Transverse colon (tissue), 4 donors: ENCODE results near the gene ARAF. TPM values are rescaled to one million over a fixed set of nuclear protein-coding genes. Genes with fewer than 3 reads are reported as not detected.

Experiments
- DNase-seq: peaks from one replicate; pipeline ENCODE4 v3.0.0-alpha.2; 2019
- H3K27ac ChIP-seq, 4 donors: fragments of 200-600 bp; sonication (generic); 2 replicates each; pipeline ENCODE4 v1.5.1; 2016 to 2018; ENCODE audit warnings: inconsistent platforms in 4 of 4
- H3K27me3 ChIP-seq: fragments of 200-600 bp; sonication (generic); 2 replicates; pipeline ENCODE4 v1.5.1; 2017; ENCODE audit warnings: inconsistent platforms
- H3K36me3 ChIP-seq, 4 donors: fragments of 200-600 bp; sonication (generic); 2 replicates each; pipeline ENCODE4 v1.5.1; 2017 to 2019; ENCODE audit warnings: inconsistent platforms in 4 of 4
- H3K4me1 ChIP-seq, 4 donors: fragments of 200-600 bp; sonication (generic); 2 replicates each; pipeline ENCODE4 v1.5.1; 2017 to 2020; ENCODE audit warnings: inconsistent platforms in 4 of 4
- H3K4me3 ChIP-seq, 4 donors: fragments of 200-600 bp; sonication (generic); 1 replicate in 1 of 4; 2 replicates in 3 of 4; pipeline versions ENCODE4 v1.5.1 to v1.6.1; 2017 to 2019; ENCODE audit warnings: inconsistent platforms in 4 of 4
- H3K9me3 ChIP-seq, 2 donors: fragments of 200-600 bp; sonication (generic); 2 replicates each; pipeline ENCODE4 v1.5.1; 2017 to 2019; ENCODE audit warnings: inconsistent platforms in 2 of 2
- CTCF ChIP-seq, 5 experiments: fragments of 200-600 bp in 3 of 5; fragments of 450-650 bp in 2 of 5; sonication (generic) in 3 of 5; IDR thresholded peaks; 1 replicate in 2 of 5; 2 replicates in 3 of 5; pipeline ENCODE4 v1.5.1; 2016 to 2017; ENCODE audit warnings: antibody characterized with exemption in 5 of 5, inconsistent platforms in 3 of 5, mild to moderate bottlenecking in 2 of 5, moderate library complexity in 1 of 5
- EP300 ChIP-seq: sonication (generic); formaldehyde crosslinking; IDR thresholded peaks from one replicate; pipeline ENCODE4 v1.6.1; 2017; ENCODE audit warnings: antibody characterized with exemption, low read depth
- POLR2A ChIP-seq: fragments of 450-650 bp; IDR thresholded peaks from one replicate; pipeline ENCODE4 v1.6.1; 2016; ENCODE audit warnings: antibody characterized with exemption, mild to moderate bottlenecking, moderate library complexity
- POLR2AphosphoS5 ChIP-seq, 3 donors: sonication (generic); formaldehyde crosslinking; IDR thresholded peaks; one replicate each; pipeline ENCODE4 v1.6.1; 2016; ENCODE audit warnings: antibody characterized with exemption in 3 of 3
- WGBS, 2 donors: methylation state at CpG; one replicate each; pipeline ENCODE4 v1.1.5; 2018; ENCODE audit warnings: low coverage in 1 of 2; 5-methylcytosine and 5-hydroxymethylcytosine counted together
- in situ Hi-C, 4 donors: fragments of 200-750 bp; cut with MboI; loops; one replicate each; pipeline versions ENCODE4 v1.15.0 to v1.15.1; 2017; ENCODE audit warnings: low sequenced_read_pairs in 3 of 4, low pct_ligation_motif_present in 1 of 4, low pct_unique_long_range_greater_than_20kb in 1 of 4
- intact Hi-C: fragments of 100-400 bp; cut with DNase I; formaldehyde crosslinking; loops from one replicate; pipeline ENCODE4 v1.15.1; 2023; ENCODE audit warnings: low total_unique reads
- total RNA-seq, 4 donors: library from RNA; depleted of rRNA; stranded (reverse); fragments of >200 nt; gene quantifications; one replicate each; pipeline ENCODE4 v1.1.0, GENCODE V29; 2016

The ARAF gene
- total RNA-seq, 4 donors from 2014 or later = 58.4 to 247 (median 88.3) TPM

GRCh38 chrX:47568656-47569295, 7.8 kb downstream of the ARAF start:
- Histone ChIP-seq H3K9me3 (no peaks in the 10 kb centered on the region), H3K36me3 (peaks cover 0 to 5% (median 0%) of the 10 kb centered on the region in 4 donors), H3K27me3 (no peaks in the 10 kb centered on the region), H3K4me1 (peaks cover 0 to 4% (median 3%) of the 10 kb centered on the region in 4 donors), H3K27ac (no peak overlapping the region), H3K4me3 (no peak overlapping the region)
- TF ChIP-seq EP300 (no peak), POLR2A (no peak), CTCF (IDR thresholded peaks at IDR 0.05) (peak in 4 of 5 experiments; percentile 19 to 40 (median 30))
- DNase-seq = no peak
- intact Hi-C loops (no loop called here), in situ Hi-C loops (loop anchor here in 1 of 4 donors (10.0 kb wide), 1 partner anchor 76 kb away; no protein-coding TSS in a partner anchor)
- WGBS, 2 donors = 89% methylated on average over 13 of the region's 13 CpGs; no CpG with 5 or more reads in 1 of the 2 donors

GRCh38 chrX:47570794-47571193, 9.8 kb downstream of the ARAF start:
- intact Hi-C loops = loop anchor here (10.0 kb wide), 1 partner anchor 64 kb away; no protein-coding TSS in a partner anchor
- Histone ChIP-seq H3K36me3 (no peaks in the 10 kb centered on the region), H3K4me1 (peaks cover 0 to 14% (median 8%) of the 10 kb centered on the region in 4 donors), H3K27me3 (no peaks in the 10 kb centered on the region), H3K27ac (no peak overlapping the region), H3K9me3 (no peaks in the 10 kb centered on the region), H3K4me3 (no peak overlapping the region)
- in situ Hi-C loops = no loop called here
- DNase-seq = no peak
- TF ChIP-seq CTCF (IDR thresholded peaks at IDR 0.05) (no peak), EP300 (no peak), POLR2AphosphoS5 (IDR thresholded peaks at IDR 0.05) (no peak), POLR2A (no peak)
- 88 to 100% methylated on average over 1 to 8 of the region's 8 CpGs for WGBS, 2 donors

- intact Hi-C loops = loop anchor here (10.0 kb wide), 1 partner anchor 64 kb away; no protein-coding TSS in a partner anchor
- WGBS, 2 donors = 85 to 100% methylated on average over 1 to 9 of the region's 11 CpGs
Observed at GRCh38 chrX:47571215-47571614, 10.2 kb downstream of the ARAF start.

GRCh38 chrX:47571896-47572295, 10.9 kb downstream of the ARAF start:
- intact Hi-C loops (loop anchor here (10.0 kb wide), 1 partner anchor 63 kb away; no protein-coding TSS in a partner anchor), in situ Hi-C loops (no loop called here)
- WGBS, 2 donors = 85 to 88% methylated on average over 4 to 13 of the region's 13 CpGs
- Histone ChIP-seq H3K4me3 (no peak overlapping the region), H3K27me3 (no peaks in the 10 kb centered on the region), H3K4me1 (peaks cover 0 to 14% (median 8%) of the 10 kb centered on the region in 4 donors), H3K9me3 (no peaks in the 10 kb centered on the region), H3K36me3 (no peaks in the 10 kb centered on the region), H3K27ac (no peak overlapping the region)
- DNase-seq = no peak
- TF ChIP-seq EP300 (no peak), POLR2AphosphoS5 (IDR thresholded peaks at IDR 0.05) (no peak), CTCF (IDR thresholded peaks at IDR 0.05) (no peak), POLR2A (no peak)

More at GRCh38 chrX:47571215-47571614, 10.2 kb downstream of the ARAF start:
- H3K27me3 ChIP-seq = no peaks in the 10 kb centered on the region
- no peak for TF ChIP-seq POLR2AphosphoS5 (IDR thresholded peaks at IDR 0.05)
- no peak for TF ChIP-seq EP300
- peaks cover 0 to 14% (median 8%) of the 10 kb centered on the region in 4 donors for H3K4me1 ChIP-seq
- H3K27ac ChIP-seq = no peak overlapping the region
- no peaks in the 10 kb centered on the region for H3K9me3 ChIP-seq
- H3K4me3 ChIP-seq = no peak overlapping the region
- H3K36me3 ChIP-seq = no peaks in the 10 kb centered on the region
- DNase-seq = no peak
- in situ Hi-C loops = no loop called here
